ENCODE results near the gene GTSF1L.
"Not testable (repeated sequence)": the region's sequence is repeated elsewhere in the genome, so short reads cannot be mapped to it uniquely, and the experiment has no call there.

Gene GTSF1L

GRCh38 chr20:43766385-43766784, 39.6 kb upstream of the GTSF1L start:
- TF ChIP-seq CTCF (IDR thresholded peaks at IDR 0.05; ENCODE audit: insufficient read depth, low read depth, low read length, missing control alignments): no peak
- DNase-seq (ENCODE audit: low read depth): no peak
- no peak overlapping the region for H3K4me3 ChIP-seq (ENCODE audit: low read length)

GRCh38 chr20:43765916-43766315, 39.1 kb upstream of the GTSF1L start:
- no peak for DNase-seq (ENCODE audit: low read depth)
- no peak for TF ChIP-seq CTCF (IDR thresholded peaks at IDR 0.05; ENCODE audit: insufficient read depth, low read depth, low read length, missing control alignments)
- H3K4me3 ChIP-seq (ENCODE audit: low read length): no peak overlapping the region

- no peak for TF ChIP-seq CTCF (IDR thresholded peaks at IDR 0.05; ENCODE audit: insufficient read depth, low read depth, low read length, missing control alignments)
- no peak for DNase-seq (ENCODE audit: low read depth)
- H3K4me3 ChIP-seq (ENCODE audit: low read length): no peak overlapping the region
Measured at GRCh38 chr20:43762911-43763310, 36.1 kb upstream of the GTSF1L start.

- H3K4me3 ChIP-seq (ENCODE audit: low read length): no peak overlapping the region
- no peak for TF ChIP-seq CTCF (IDR thresholded peaks at IDR 0.05; ENCODE audit: insufficient read depth, low read depth, low read length, missing control alignments)
- DNase-seq (ENCODE audit: low read depth): peak; percentile 38
Measured at GRCh38 chr20:43761386-43762340, 34.9 kb upstream of the GTSF1L start.

- not testable (repeated sequence) for H3K4me3 ChIP-seq (ENCODE audit: low read length); DNase-seq (ENCODE audit: low read depth)
Measured at GRCh38 chr20:43757888-43758287, 31.1 kb upstream of the GTSF1L start.

GRCh38 chr20:43755851-43756250, 29.0 kb upstream of the GTSF1L start:
- TF ChIP-seq CTCF (IDR thresholded peaks at IDR 0.05; ENCODE audit: insufficient read depth, low read depth, low read length, missing control alignments): no peak
- no peak for DNase-seq (ENCODE audit: low read depth)
- H3K4me3 ChIP-seq (ENCODE audit: low read length): no peak overlapping the region

GRCh38 chr20:43755390-43755789, 28.6 kb upstream of the GTSF1L start:
- no peak overlapping the region for H3K4me3 ChIP-seq (ENCODE audit: low read length)
- DNase-seq (ENCODE audit: low read depth): peak; percentile 50
- no peak for TF ChIP-seq CTCF (IDR thresholded peaks at IDR 0.05; ENCODE audit: insufficient read depth, low read depth, low read length, missing control alignments)

Data from epithelial cell of esophagus (primary cell).